Body of pancreas (tissue), 4 donors: ENCODE results near the gene TMEM141. TPM values are rescaled to one million over a fixed set of nuclear protein-coding genes. Genes with fewer than 3 reads are reported as not detected.
"Not testable (repeated sequence)": the region's sequence is repeated elsewhere in the genome, so short reads cannot be mapped to it uniquely, and the experiment has no call there.

Experiments
- ATAC-seq: fragments of 150-250 bp; one replicate; pipeline ENCODE4 v1.9.1; 2016
- DNase-seq, 4 donors: peaks; one replicate each; pipeline ENCODE4 v3.0.0-alpha.2; 2019
- H3K27ac ChIP-seq, 4 donors: fragments of 200-600 bp; sonication (generic); 1 replicate in 3 of 4; 2 replicates in 1 of 4; pipeline versions ENCODE4 v1.5.1 to v1.6.1; 2016 to 2019; ENCODE audit warnings: mild to moderate bottlenecking in 1 of 4, mixed read lengths in 1 of 4, moderate library complexity in 1 of 4
- H3K27me3 ChIP-seq, 2 donors: fragments of 200-600 bp; sonication (generic); one replicate each; pipeline ENCODE4 v1.6.0; 2016; ENCODE audit warnings: mild to moderate bottlenecking in 1 of 2
- H3K36me3 ChIP-seq, 2 donors: fragments of 200-600 bp; sonication (generic); replicated peaks in 1 of 2; 2 replicates each; pipeline ENCODE4 v1.5.1; 2016; ENCODE audit warnings: low read depth in 2 of 2; ENCODE audit not compliant: insufficient read depth in 1 of 2
- H3K4me1 ChIP-seq: fragments of 200-600 bp; sonication (generic); one replicate; pipeline ENCODE4 v1.6.0; 2016
- H3K4me3 ChIP-seq, 2 donors: fragments of 200-600 bp; sonication (generic); 1 replicate in 1 of 2; 2 replicates in 1 of 2; pipeline ENCODE4 v1.5.1; 2016 to 2019
- H3K9me3 ChIP-seq, 3 donors: fragments of 200-600 bp; sonication (generic); 1 replicate in 2 of 3; 2 replicates in 1 of 3; pipeline ENCODE4 v1.5.1; 2016
- CTCF ChIP-seq, 7 experiments: fragments of 450-650 bp in 4 of 7; fragments of 200-600 bp in 3 of 7; sonication (generic) in 3 of 7; IDR thresholded peaks; one replicate each; pipeline ENCODE4 v1.5.1; 2016 to 2019; ENCODE audit warnings: antibody characterized with exemption in 7 of 7
- POLR2A ChIP-seq, 3 donors: fragments of 450-650 bp; IDR thresholded peaks; one replicate each; pipeline ENCODE4 v1.6.1; 2016; ENCODE audit warnings: antibody characterized with exemption in 3 of 3, mild to moderate bottlenecking in 2 of 3
- WGBS, 2 donors: methylation state at CpG; one replicate each; pipeline ENCODE4 v1.1.5; 2017; 5-methylcytosine and 5-hydroxymethylcytosine counted together
- intact Hi-C: fragments of 100-400 bp; cut with DNase I; formaldehyde crosslinking; loops from one replicate; pipeline ENCODE4 v1.15.1; 2023
- total RNA-seq, 2 donors: library from RNA; depleted of rRNA; stranded (reverse); fragments of >200 nt; gene quantifications; one replicate each; pipeline ENCODE4 v1.1.0, GENCODE V29; 2016

The TMEM141 gene
- total RNA-seq, 2 donors from 2014 or later: 45.1 to 52.1 TPM

GRCh38 chr9:136838314-136839228 lies 47.4 kb downstream of the TMEM141 start:
- 82% methylated on average over 27 of the region's 29 CpGs; no CpG with 5 or more reads in 1 of the 2 donors for WGBS, 2 donors
- DNase-seq (no peak), ATAC-seq (no peak)
- Histone ChIP-seq H3K4me1 (peaks cover 37% of the 10 kb centered on the region), H3K27ac (no peak overlapping the region), H3K4me3 (no peak overlapping the region), H3K36me3 (no peaks in the 10 kb centered on the region), H3K27me3 (no peaks in the 10 kb centered on the region), H3K9me3 (no peaks in the 10 kb centered on the region)
- intact Hi-C loops: no loop called here
- TF ChIP-seq POLR2A (IDR thresholded peaks at IDR 0.05) (no peak), CTCF (IDR thresholded peaks at IDR 0.05) (no peak)

GRCh38 chr9:136839229-136840139 lies 48.3 kb downstream of the TMEM141 start:
- Histone ChIP-seq H3K27me3 (no peaks in the 10 kb centered on the region), H3K9me3 (no peaks in the 10 kb centered on the region), H3K4me1 (peaks cover 45% of the 10 kb centered on the region), H3K4me3 (no peak overlapping the region), H3K36me3 (no peaks in the 10 kb centered on the region), H3K27ac (peak overlapping the region in 2 of 4 donors; percentile 76 to 89)
- DNase-seq (no peak), ATAC-seq (no peak)
- TF ChIP-seq CTCF (IDR thresholded peaks at IDR 0.05) (no peak), POLR2A (IDR thresholded peaks at IDR 0.05) (no peak)
- WGBS, 2 donors: 88 to 97% methylated on average over 9 to 36 of the region's 36 CpGs
- intact Hi-C loops: no loop called here

GRCh38 chr9:136840140-136840876 lies 49.2 kb downstream of the TMEM141 start:
- no peaks in the 10 kb centered on the region for H3K9me3 ChIP-seq
- intact Hi-C loops: no loop called here
- DNase-seq: no peak
- ATAC-seq: no peak
- no peak overlapping the region for H3K4me3 ChIP-seq
- 76% methylated on average over 19 to 31 of the region's 32 CpGs for WGBS, 2 donors
- H3K27ac ChIP-seq: peak overlapping the region; percentile 73 to 89 (median 76)
- no peak for TF ChIP-seq CTCF (IDR thresholded peaks at IDR 0.05)
- no peak for TF ChIP-seq POLR2A (IDR thresholded peaks at IDR 0.05)
- no peaks in the 10 kb centered on the region for H3K36me3 ChIP-seq
- peaks cover 45% of the 10 kb centered on the region for H3K4me1 ChIP-seq
- no peaks in the 10 kb centered on the region for H3K27me3 ChIP-seq

- Histone ChIP-seq H3K27me3 (no peaks in the 10 kb centered on the region), H3K27ac (peak overlapping the region; percentile 73 to 89 (median 76)), H3K9me3 (no peaks in the 10 kb centered on the region), H3K4me3 (no peak overlapping the region), H3K36me3 (no peaks in the 10 kb centered on the region), H3K4me1 (peaks cover 45% of the 10 kb centered on the region)
- TF ChIP-seq POLR2A (IDR thresholded peaks at IDR 0.05) (peak in 2 of 3 donors; percentile 43 to 45), CTCF (IDR thresholded peaks at IDR 0.05) (peak in 1 of 7 experiments; percentile 7)
- ATAC-seq: peak; percentile 70
- intact Hi-C loops: no loop called here
- DNase-seq: peak; percentile 82 to 96 (median 94)
- WGBS, 2 donors: 37 to 68% methylated on average over 10 to 28 of the region's 28 CpGs
These were observed 49.9 kb downstream of the TMEM141 start for GRCh38 chr9:136840877-136841645.

GRCh38 chr9:136841646-136842379 lies 50.7 kb downstream of the TMEM141 start:
- H3K9me3 ChIP-seq, H3K27me3 ChIP-seq, H3K4me3 ChIP-seq, intact Hi-C loops, H3K36me3 ChIP-seq: not testable (repeated sequence)
- peak overlapping the region; percentile 73 to 89 (median 76) for H3K27ac ChIP-seq
- DNase-seq: peak; percentile 42 to 75 (median 60)
- H3K4me1 ChIP-seq: peaks cover 50% of the 10 kb centered on the region
- ATAC-seq: peak; percentile 12
- WGBS, 2 donors: 19 to 33% methylated on average over 3 to 16 of the region's 16 CpGs
